Mucosa of stomach (tissue), 1 donor: Measurements from ENCODE around the gene ADCYAP1R1.

ENCODE experiments used
- H3K27me3 ChIP-seq: one replicate; pipeline ENCODE4 v1.7.0; 2013; ENCODE audit warnings: mild to moderate bottlenecking, low read length; ENCODE audit not compliant: control insufficient read depth, insufficient read depth
- H3K36me3 ChIP-seq: one replicate; pipeline ENCODE4 v1.7.0; 2013; ENCODE audit warnings: low read length; ENCODE audit not compliant: control insufficient read depth, insufficient read depth
- H3K4me1 ChIP-seq: one replicate; pipeline ENCODE4 v1.7.0; 2013; ENCODE audit warnings: mild to moderate bottlenecking, low read length; ENCODE audit not compliant: control insufficient read depth, insufficient read depth
- H3K4me3 ChIP-seq: one replicate; pipeline ENCODE4 v1.7.0; 2013; ENCODE audit warnings: low read length
- H3K9ac ChIP-seq: one replicate; pipeline ENCODE4 v1.7.0; 2013; ENCODE audit warnings: mild to moderate bottlenecking, low read length, moderate library complexity
- H3K9me3 ChIP-seq: one replicate; pipeline ENCODE4 v1.7.0; 2013; ENCODE audit warnings: mild to moderate bottlenecking, low read length, moderate library complexity; ENCODE audit not compliant: control insufficient read depth
- donor health status: Pancreatic carcinoma.

ADCYAP1R1 gene

DNA sequence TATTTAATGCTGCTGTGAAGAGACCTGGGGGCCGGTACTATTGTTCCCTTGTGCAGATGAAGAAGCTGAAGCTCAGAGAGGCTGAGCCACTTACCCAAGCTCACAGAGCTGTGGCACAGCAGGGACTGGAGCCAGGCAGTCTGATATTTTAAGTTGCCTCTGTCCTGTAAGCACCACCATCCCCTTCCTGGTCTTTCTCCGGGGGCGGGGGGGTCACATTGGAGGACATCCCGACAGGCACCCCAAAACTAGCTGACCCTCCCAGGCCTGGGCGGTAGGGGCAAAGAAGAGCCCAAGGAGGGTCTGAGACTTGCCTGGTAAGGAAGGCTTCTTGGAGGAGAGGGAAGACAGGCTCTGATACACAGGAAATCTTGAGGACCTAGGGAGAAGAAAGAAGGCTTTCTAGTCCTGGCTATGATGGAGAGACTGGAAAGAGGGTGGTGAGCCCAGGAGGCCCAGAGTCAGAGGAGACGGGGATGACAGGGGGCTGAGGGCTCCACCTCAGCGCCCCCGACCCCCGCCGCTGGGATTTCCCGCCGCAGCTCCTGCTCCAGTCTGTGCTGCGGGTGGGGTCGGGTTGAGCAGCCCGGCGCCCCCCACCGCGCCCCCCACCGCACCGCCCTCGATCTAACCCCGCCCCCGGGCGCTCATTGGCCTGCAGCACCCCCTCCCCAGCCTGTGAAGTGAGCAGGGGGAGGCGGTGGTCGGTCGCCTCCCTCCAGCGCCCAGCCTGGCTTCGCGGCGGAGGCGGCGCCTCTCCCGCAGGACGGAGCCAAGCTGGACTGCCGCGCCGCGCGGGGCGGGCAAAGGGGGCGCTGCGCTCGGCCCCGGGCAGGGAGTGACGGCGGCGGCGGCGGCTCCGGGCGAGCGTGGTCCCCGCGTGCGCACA, at the start of gene ADCYAP1R1:
Gene ADCYAP1R1 (plus strand): TSS at position 711 of the 889 bp plus-strand sequence. CDS start 10,957 bp downstream, outside the sequence.
- no peaks in the 10 kb centered on the region for H3K36me3 ChIP-seq
- H3K9ac ChIP-seq = no peak within 1 kb of the TSS
- H3K9me3 ChIP-seq = no peaks in the 10 kb centered on the region
- peaks cover 49% of the 10 kb centered on the region for H3K27me3 ChIP-seq
- no peak within 1 kb of the TSS for H3K4me3 ChIP-seq
- no peaks in the 10 kb centered on the region for H3K4me1 ChIP-seq

DNA sequence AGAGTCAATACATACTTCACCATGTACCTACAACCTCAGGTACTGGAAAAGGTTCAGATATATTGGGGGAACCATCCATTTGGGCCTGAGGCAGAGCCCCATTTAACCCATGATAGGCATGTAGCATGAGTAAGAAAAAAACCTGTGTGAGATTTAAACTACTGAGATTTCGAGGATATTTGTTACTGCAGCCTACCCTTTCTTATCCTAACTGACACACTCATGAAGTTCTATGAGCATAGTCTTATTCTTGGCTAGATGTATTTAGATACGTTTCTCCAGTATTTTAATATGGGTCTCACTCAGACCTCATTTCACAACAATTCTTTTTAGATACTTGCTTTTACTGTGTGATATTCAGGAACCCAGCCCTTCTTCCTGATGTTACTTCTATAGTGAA, 49.0 kb upstream of the ADCYAP1R1 start:
- Histone ChIP-seq H3K4me1 (no peaks in the 10 kb centered on the region), H3K36me3 (no peaks in the 10 kb centered on the region), H3K4me3 (no peak overlapping the region), H3K27me3 (peaks cover 5% of the 10 kb centered on the region), H3K9ac (no peak overlapping the region), H3K9me3 (no peaks in the 10 kb centered on the region)

DNA sequence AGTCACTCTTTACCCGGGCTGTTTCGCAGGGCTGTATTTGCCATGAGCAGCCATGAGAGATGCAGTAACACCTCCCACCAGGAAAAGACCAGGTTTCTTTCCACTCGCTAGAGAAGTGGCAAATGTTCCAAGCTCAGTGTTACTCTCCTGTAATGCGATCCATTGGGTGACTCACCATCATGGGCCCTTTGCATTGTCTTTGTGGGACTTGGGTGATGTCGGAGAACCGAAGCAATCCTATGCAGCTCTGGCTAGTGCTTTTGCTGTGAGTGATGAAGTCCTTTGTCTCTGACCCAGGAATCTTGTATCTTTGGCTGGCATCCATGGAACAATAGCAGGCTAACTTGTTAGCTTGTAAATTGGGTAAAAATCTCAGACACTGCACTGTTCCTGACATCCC, 48.4 kb upstream of the ADCYAP1R1 start:
- Histone ChIP-seq H3K4me3 (no peak overlapping the region), H3K4me1 (no peaks in the 10 kb centered on the region), H3K9me3 (no peaks in the 10 kb centered on the region)

DNA sequence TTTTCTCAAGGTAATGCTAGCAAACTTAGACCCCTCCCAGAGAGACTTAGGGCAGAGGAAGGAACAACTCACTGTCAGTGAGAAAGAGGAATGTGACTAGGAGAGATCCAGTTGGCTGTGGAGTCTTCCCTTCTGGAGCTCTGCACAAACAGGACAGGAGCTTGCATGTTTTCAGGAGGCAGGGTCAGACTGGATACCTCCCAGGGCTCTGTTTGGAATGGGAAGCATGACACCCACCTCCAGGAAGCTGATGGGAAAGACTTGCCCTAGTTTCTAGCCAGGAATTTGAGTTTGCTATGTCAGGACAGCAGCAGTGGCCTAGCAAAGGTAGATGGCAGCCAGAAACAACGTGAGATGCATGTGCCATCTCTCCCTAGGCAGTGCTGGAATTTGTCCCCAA, 47.7 kb upstream of the ADCYAP1R1 start:
- peaks cover 5% of the 10 kb centered on the region for H3K27me3 ChIP-seq
- H3K9ac ChIP-seq = no peak overlapping the region
- H3K4me3 ChIP-seq = no peak overlapping the region
- no peaks in the 10 kb centered on the region for H3K36me3 ChIP-seq
- H3K9me3 ChIP-seq = no peaks in the 10 kb centered on the region
- H3K4me1 ChIP-seq = no peaks in the 10 kb centered on the region

More for the DNA sequence above, 48.4 kb upstream of the ADCYAP1R1 start:
- H3K27me3 ChIP-seq = peaks cover 5% of the 10 kb centered on the region
- no peaks in the 10 kb centered on the region for H3K36me3 ChIP-seq
- no peak overlapping the region for H3K9ac ChIP-seq

DNA sequence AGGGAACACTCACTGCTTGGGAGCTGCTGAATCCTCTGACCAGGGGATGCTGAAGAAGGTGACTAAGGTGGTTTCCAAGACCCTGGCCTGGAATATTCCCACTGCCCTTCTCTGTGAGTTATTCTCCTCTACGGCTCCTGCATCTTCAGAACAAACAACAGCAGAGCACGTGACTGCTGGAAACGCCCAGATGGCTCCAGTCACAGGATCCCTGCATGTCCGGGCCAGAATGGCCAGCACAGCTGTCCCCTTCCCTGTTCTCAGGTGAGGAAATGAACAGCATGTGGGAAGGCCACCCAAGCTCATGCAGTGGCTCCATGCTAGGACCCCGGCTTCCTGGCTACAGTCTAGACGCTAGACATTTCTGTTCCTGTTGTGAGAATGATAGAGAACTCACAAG, 45.3 kb upstream of the ADCYAP1R1 start:
- no peaks in the 10 kb centered on the region for H3K4me1 ChIP-seq
- H3K9ac ChIP-seq = no peak overlapping the region
- H3K36me3 ChIP-seq = no peaks in the 10 kb centered on the region
- H3K27me3 ChIP-seq = peaks cover 5% of the 10 kb centered on the region
- H3K9me3 ChIP-seq = no peaks in the 10 kb centered on the region
- no peak overlapping the region for H3K4me3 ChIP-seq

DNA sequence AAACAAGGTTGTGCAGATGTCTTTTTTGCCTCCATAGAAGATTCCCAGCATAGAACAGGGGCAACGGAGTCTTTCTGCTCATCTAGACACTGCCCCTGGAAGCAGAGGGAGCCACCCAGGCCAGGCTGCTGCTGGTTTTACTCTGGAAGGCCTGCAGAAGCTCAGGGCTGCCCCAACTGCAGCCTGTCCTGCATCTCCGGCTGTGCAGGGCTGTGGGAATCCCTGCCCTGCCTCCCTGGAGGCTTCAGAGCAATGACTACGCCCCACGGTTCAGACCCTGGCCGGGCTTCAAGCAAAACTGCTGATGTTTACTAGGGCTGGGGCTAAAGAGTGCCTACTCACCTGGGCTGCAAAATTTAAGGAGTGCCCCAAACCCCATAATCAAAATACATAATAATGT, 44.5 kb upstream of the ADCYAP1R1 start:
- no peaks in the 10 kb centered on the region for H3K36me3 ChIP-seq
- no peak overlapping the region for H3K9ac ChIP-seq
- H3K4me3 ChIP-seq = no peak overlapping the region
- H3K4me1 ChIP-seq = no peaks in the 10 kb centered on the region
- H3K27me3 ChIP-seq = peaks cover 5% of the 10 kb centered on the region
- no peaks in the 10 kb centered on the region for H3K9me3 ChIP-seq

DNA sequence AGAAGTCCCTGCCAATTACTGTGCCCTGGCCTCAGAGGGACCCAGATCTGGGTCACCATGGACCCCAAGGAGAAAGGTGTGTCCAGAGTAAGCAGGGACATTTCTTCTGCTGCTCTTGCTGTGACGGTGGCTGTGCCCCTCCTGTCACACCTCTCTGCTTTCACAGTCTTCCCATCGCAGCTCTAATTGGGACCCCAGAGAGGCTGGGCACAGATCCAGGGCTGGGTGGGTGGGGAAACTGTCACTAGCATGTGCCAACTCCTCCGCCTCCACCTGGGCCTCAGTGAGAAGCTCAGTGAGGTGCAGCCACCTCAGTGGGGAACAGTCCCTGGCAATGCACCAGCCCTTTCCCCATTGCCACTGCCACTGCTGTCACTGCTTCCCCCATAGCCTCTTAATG, 37.3 kb upstream of the ADCYAP1R1 start:
- H3K36me3 ChIP-seq = no peaks in the 10 kb centered on the region
- peaks cover 5% of the 10 kb centered on the region for H3K27me3 ChIP-seq

DNA sequence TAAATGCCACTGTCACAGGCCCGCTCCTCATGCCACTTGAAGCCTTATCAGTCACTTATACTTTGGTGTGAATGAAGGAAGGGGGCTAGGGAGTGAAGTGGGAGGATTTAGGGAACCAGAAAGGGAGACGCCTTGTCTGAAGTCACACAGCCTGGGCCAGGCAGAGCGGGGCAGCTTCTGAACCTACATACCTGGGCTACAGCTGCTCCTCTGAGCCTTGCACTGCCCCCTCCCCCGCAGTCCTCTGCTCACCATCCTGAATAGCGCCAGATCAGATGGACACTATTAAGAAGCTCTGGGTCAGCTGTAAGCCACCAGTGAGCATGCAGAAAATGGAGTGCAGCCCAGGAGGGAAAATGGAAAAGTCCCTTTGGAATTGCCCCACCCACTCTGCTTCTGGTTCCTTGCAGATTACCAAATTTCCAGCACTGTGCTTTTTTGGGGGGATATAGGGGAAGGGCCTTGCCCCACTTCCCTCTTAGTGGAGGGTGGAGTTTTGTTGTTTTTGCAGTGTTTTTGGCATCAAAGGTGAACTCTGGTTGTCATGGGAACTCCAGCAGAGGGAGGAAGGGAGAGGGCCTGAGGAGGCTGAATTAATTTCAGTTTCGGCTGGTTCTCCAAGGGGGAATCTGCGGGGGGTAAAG, 35.0 kb upstream of the ADCYAP1R1 start:
- no peak overlapping the region for H3K4me3 ChIP-seq
- peaks cover 5% of the 10 kb centered on the region for H3K27me3 ChIP-seq
- no peak overlapping the region for H3K9ac ChIP-seq
- no peaks in the 10 kb centered on the region for H3K4me1 ChIP-seq
- no peaks in the 10 kb centered on the region for H3K36me3 ChIP-seq
- H3K9me3 ChIP-seq = no peaks in the 10 kb centered on the region

More for the DNA sequence above, 37.3 kb upstream of the ADCYAP1R1 start:
- Histone ChIP-seq H3K9me3 (no peaks in the 10 kb centered on the region), H3K9ac (no peak overlapping the region), H3K4me3 (no peak overlapping the region), H3K4me1 (no peaks in the 10 kb centered on the region)

DNA sequence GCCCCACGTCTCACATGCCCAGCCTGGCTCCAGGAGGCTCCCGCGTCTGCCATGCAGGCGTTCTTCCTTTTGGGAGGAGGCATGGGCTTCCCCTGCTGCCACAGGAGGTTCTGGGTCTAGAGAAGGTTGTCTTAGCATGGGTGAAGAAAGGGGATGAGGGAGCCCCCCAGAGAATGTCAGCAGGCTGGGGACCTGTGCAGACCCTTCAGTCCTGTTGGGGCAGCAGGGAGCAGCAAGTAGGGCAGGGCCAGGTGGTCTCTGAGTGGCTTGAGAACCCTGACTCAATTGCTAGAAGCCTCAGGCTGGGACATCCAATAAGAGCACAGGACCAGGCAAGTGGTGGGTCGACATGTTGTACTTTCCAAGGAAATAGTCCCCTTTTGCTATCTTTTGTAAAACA, 34.4 kb upstream of the ADCYAP1R1 start:
- Histone ChIP-seq H3K36me3 (no peaks in the 10 kb centered on the region), H3K4me1 (no peaks in the 10 kb centered on the region), H3K27me3 (peaks cover 5% of the 10 kb centered on the region), H3K4me3 (no peak overlapping the region), H3K9ac (no peak overlapping the region), H3K9me3 (no peaks in the 10 kb centered on the region)

DNA sequence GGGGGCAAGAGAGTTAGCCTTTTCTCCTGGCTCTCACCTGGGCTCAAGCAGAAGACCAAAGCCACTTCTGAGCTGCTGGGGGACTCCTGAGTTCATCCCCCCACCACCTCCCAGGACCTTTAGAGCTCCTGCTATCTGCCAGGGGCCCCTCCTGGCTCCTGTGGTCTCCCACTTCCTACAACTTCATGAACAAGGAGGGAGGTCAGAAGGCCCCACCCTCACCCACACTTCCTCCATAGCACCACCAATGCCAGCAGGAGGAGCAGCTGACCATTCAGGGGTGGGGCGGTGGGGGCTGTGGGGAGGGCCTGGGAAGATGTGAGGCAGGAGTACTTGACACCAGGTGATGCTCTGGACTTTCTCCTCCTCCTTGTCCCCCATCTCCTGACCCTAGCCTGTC, 32.6 kb upstream of the ADCYAP1R1 start:
- Histone ChIP-seq H3K4me3 (no peak overlapping the region), H3K4me1 (no peaks in the 10 kb centered on the region), H3K27me3 (no peaks in the 10 kb centered on the region), H3K9ac (no peak overlapping the region), H3K9me3 (no peaks in the 10 kb centered on the region), H3K36me3 (no peaks in the 10 kb centered on the region)

DNA sequence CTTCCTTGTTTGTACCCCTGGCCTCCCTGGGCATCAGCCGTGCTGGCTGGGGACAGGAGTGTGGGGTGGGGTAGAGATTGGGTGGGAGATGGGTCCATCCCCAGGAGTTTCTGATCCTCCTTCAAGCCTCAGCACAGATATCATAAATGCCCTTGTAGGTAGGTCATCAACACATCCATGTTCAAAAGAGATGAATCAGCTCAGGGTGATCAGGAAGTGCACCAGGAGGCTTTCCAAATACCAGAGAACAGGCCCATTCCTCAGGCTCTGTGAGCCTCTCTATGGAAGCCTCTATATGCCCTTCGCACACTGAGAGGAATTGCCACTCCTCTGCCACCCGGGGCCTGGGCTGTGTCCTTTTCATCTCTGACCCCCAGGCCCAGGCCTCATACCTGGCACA, 31.9 kb upstream of the ADCYAP1R1 start:
- H3K4me1 ChIP-seq = no peaks in the 10 kb centered on the region
- no peak overlapping the region for H3K4me3 ChIP-seq
- no peak overlapping the region for H3K9ac ChIP-seq
- H3K36me3 ChIP-seq = no peaks in the 10 kb centered on the region
- H3K27me3 ChIP-seq = no peaks in the 10 kb centered on the region
- no peaks in the 10 kb centered on the region for H3K9me3 ChIP-seq

DNA sequence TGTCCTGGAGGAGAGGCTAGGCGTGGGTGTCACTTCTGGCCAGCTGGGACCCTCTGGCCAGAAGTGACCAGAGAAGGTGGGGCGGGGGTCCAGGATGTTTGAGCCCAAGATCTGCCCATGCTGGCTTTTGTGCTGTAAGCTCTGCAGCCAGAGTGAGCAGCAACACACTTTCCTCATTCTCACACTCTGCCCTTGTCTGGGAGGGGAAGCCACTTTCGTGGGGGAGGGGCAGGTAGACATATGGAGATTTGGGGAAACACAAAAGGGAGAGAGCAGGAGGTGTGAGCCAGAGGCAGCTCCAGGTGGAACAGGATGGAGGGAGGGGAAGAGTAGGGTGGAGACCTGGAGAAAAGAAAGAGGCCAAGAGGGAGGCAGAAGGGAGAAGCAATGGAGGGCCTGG, 31.5 kb upstream of the ADCYAP1R1 start:
- no peaks in the 10 kb centered on the region for H3K36me3 ChIP-seq
- H3K4me1 ChIP-seq = no peaks in the 10 kb centered on the region
- H3K4me3 ChIP-seq = no peak overlapping the region
- no peak overlapping the region for H3K9ac ChIP-seq
- no peaks in the 10 kb centered on the region for H3K9me3 ChIP-seq
- H3K27me3 ChIP-seq = no peaks in the 10 kb centered on the region
